Erythroblast (primary cell): ENCODE results near the gene FAM72A.
"Not testable (repeated sequence)": the region's sequence is repeated elsewhere in the genome, so short reads cannot be mapped to it uniquely, and the experiment has no call there.

Experiments
- GATA1 ChIP-seq: IDR thresholded peaks from 2 replicates; pipeline ENCODE4 v1.6.1; 2011; ENCODE audit warnings: low read depth, mild to moderate bottlenecking, control low read depth, low read length, moderate library complexity
- POLR2A ChIP-seq: IDR thresholded peaks from 2 replicates; pipeline ENCODE4 v1.6.1; 2011; ENCODE audit warnings: mild to moderate bottlenecking, low read length

- not testable (repeated sequence) for TF ChIP-seq POLR2A, GATA1
Observed at GRCh38 chr1:206243335-206243734, 40.7 kb upstream of the FAM72A start.
